GM21825 (cell line): ENCODE measurements around the gene EZR.
A peak's percentile ranks its signal among the peaks of the same experiment; 100 is the strongest.

Source experiments
- ATAC-seq: cut with Tn5 transposase; IDR thresholded peaks from one replicate; pipeline ENCODE4 v1.9.1; 2021; ENCODE audit warnings: mild to moderate bottlenecking, moderate library complexity; ENCODE audit not compliant: unreplicated experiment

Gene EZR

DNA sequence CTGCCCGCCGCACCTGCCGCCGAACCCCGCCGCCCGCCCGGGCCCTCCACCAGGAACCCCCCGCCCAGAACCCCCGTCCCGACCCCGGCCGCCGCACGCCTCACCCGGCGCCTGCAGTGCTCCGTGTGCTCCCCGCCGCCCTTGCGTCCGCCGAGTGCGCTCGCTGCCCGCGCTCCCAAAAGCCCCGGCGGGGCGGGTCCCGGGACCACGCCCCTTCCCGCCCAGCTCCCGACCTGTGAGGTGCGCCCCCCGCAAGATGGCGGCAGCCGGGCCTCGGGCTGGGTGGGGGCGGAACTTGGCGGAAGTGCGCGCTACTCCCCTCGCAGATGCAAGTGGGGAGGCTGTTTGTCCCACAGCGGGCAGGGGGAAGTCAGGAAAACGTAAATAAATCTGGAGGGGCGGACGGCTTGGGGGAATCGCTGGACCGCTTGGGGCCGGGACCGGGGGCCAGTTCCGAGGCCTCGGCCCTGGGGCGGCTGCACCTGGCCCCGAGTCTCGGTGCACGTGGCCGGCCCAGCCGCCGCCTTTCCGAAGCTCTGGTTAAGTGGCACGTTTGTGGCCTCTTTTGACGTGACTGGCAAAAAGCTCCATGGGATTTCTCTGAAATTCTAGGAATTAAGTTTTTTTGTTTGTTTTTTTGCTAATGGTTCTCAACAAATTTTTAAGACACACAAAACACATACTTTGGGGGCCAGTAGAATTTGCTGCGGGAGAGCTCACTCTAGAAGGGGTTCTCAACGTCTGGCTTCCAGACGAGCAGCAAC, at the start of gene EZR:
TSS of gene EZR (minus strand) at position 156 of the 764 bp plus-strand sequence. CDS start 1,275 bp downstream, outside the sequence.
- ATAC-seq, result peak; percentile 48

- ATAC-seq, result no peak
Measured at GRCh38 chr6:158868122-158868480, 48.9 kb upstream of the EZR start.

- ATAC-seq, result no peak
Measured at GRCh38 chr6:158867381-158868121, 48.4 kb upstream of the EZR start.

DNA sequence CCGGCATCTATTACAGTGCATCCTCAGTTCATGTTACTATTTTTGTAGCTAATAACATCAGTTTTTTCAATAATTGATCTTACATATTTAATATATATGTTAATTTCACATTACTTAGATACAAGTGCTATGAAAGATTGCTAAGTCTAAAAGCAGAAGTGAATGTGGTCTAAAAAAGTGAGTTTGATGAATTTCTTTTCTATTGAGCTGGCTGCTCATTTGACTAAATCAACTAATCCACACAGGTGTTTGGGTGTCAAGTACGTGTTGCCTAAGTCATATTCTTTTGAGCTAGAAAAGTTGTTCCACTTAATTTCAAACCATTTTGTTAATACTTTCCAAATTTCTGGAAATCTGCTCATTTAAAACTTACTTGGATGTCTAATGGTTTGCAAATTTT, 46.6 kb upstream of the EZR start:
- ATAC-seq, result no peak

DNA sequence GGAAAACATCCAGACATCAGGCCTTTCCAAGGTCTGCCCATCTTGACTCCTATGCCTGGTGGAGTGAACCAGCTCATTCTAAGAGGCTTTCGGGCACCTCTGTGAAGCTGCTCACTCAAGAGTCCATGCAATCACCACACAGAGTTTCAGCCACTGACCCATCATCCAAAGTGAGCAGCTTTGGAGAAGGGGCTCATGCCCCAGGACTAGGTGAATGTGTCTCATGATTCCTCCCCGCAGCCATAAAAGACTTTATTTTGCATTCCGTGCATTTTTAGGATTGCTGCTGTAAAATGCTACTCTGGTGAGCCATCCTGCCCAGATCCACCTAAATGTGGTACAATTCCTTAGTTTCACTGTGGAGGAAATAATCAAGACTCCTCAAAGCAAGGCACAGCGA, 44.5 kb upstream of the EZR start:
- no peak for ATAC-seq

DNA sequence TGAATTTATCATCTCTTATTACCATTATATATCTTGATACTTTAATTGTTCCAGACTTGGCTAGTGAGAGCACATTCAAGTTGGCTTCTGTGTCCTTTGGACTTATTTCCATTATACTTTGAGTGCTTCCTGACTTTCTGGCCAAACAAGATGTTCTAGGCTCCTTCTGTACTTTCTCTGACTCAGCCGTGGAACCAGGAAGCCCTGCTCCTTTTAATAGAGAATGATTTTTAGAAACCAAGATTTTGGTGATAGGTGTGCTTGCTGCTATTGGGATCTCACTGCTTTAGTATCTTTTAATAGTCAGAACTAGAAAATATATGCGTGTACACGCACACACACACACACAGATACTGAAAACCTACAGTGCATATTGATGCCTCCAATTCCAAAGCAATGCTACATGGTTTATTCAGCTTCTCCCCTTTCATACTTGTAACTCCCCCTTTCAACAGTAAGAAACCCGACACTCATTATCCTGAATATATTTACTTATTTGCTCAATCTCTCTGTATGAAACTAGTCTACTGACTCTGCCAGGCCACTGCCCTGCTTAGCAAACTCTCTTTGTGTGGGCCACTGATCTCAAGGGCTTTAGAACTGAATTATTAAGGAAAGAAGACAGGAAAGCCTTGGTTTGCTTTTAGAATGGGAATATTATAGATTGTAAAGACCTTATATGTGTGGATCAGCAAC, 42.7 kb upstream of the EZR start:
- no peak for ATAC-seq

DNA sequence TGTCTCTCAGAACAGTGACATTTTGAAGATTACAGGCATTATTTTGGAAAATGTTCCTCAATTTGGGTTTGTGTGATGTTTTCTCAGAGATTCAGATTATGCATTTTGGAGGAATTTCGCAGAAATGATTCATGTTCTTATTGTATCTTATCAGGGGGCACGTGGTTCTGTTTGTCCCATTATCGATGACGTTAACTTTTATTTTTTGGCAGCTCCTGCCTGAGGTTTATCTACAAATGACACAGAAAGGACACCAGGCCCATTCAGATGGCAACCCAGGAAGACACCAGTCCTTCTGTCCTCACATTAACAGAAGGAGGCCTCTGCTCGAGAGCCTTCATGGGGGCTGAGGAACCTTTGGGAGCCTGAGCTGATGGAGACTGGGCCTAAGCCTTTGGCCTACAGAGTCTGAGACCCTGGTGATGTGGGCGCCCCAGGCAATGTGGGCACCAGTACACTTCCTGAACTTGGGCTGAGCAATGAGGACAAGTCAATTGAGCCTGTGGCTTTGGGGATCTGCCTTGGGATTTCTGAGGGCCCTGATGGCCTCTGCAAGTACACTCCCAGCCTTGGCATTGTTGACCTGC, 41.2 kb upstream of the EZR start:
- ATAC-seq, result no peak

DNA sequence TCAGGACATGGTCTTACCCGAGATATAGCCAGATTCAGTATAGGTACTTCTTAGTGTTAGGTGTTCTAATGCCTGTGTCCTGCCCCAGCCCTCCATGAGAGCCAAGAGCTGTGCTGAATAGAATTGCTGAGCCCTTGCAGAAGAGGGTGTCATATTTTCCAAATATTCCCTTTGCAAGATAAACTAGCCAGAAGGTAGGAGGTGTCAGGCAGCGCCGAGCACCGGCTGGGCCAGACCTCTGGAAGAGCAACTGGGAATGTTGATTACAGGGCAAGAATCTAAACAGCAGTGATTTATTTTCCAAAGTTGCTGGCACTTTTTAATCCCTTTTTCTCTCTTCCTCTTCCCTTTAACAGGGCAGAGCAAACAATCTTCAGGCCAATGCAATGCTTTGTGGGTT, 37.1 kb upstream of the EZR start:
- no peak for ATAC-seq

DNA sequence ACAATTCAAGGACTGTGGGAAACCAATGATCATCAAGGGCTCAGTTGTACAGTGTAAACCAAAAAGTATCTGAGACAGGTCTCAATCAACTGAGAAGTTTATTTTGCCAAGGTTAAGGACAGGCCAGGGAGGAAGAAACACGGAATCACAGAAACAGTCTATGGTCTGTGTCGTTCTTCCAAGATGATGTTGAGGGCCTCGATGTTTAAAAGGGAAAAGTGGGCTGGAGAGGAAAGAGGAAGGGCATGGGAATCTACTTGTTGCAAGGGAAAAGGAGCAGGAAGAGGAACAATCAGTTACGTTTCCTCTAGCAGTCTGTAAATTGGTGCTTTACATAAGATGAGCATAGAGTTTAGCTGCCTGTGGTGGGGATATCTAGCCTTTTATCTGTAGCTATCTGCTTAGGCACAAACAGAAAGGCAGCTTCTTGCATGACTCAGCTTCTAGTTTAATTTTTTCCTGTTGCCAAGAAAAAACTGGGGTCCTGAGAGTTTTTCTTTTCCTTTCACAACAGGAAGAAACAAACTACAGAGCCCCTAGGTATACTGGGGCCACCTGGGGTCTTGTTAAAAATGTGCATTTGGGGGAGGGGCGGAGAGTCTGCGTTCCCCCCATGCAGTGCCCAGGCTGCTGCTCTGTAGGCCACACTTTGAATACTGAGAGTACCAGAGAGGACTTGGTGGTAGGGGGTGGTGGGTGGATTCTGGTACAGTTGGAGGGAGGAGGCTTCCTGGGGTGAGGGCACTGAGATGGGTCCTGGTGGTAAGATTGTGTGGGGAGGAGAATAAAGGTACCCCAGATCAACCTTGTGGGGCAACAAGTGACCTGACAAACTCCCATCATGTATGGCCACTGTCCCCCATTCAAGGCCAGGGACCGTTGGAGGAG, 35.3 kb upstream of the EZR start:
- no peak for ATAC-seq

GRCh38 chr6:158853880-158854213, 34.7 kb upstream of the EZR start:
- ATAC-seq, result no peak

GRCh38 chr6:158853072-158853879, 34.1 kb upstream of the EZR start:
- ATAC-seq, result peak; percentile 91

DNA sequence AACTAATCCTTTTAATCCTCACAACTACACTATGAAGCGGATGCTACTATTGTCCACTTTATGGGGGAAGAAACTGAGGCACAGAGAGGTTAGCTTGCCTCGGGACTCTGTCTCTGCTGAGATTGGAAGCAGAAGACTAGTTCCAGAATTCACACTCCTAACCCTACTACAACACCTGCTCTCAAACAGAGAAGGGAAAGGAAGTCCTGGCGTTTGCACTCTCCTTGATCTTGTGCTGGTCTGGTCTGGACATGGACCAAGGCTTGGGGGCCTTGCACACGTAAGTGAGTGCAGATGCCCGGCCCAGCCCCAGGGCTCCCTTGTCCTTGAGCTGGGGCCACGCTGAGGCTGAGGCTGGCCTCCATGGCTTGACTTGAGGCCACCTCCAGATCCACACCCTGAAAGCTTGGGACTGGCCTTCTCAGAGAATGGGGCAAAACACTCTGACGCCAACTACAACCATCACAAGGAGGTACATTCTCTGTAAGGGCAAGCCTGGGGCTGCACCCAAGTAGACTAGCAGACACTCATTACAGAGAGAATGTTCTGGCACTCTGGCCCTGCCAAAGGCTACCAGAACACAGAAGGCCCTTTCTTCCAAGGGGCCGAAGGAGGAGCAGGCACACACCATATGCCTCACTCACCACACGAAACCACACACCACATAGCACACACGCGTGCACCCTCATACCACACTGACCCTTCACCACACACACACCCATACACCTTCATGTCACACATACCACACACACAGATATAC, 33.3 kb upstream of the EZR start:
- no peak for ATAC-seq

DNA sequence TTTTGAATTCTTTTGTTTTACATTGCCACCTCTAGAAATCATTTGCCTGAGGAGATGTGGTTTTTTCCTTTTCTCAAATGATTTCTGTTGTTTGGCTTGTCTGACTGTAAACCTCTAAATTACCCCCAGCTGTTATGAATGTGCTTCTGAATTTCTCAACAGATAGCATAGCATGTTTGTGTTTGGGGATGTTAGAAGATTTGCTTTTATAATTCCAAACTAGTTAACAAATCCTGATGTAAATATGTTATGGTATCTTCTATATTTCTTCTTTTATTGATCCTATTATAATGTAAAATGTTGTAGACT, 31.6 kb upstream of the EZR start:
- ATAC-seq, result no peak

DNA sequence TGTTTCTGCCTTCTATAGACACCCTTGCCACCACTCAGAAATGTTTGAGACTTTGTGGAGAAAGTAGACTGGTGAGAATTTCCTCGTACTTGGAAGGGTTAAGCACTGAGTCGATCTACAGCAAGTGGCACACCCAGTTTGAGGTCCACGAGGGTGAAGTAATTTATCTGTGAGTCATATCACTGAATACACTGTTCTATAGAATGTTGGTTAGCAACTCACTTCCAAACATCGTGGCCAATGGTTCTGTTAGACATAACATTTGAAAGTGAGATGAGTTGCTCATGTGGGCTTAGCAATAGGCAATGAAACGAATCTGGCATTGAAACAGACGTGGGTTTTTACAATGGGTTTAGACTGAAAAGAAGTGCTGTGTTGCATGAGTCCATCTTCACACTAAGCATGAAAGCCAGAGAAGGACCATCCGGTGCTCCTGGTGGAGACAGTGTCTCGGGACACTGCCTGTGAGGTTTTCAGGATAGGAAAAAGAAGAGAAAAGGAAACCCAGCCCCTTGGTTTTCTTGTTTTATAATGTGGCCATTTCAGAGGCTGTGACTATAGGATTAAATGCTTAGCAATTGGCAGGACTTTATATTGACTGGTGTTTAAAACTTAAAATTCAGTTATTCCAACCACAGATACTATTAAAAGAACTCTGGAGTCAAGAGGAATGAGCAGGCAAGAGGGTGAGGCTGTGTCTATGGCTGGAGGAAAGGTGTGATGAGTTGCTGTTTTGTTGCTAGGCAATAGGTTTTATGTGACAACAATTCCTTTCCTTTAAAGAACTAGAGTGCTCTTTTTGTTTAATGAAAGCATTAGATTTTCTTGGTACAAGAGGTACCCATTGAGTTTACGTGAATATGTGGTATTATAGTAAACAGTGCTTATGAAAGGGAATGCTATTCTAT, 31.0 kb upstream of the EZR start:
- ATAC-seq, result no peak

GRCh38 chr6:158848490-158848895, 29.3 kb upstream of the EZR start:
- ATAC-seq, result no peak

GRCh38 chr6:158847786-158848185, 28.6 kb upstream of the EZR start:
- ATAC-seq, result no peak

- no peak for ATAC-seq
Measured at GRCh38 chr6:158847012-158847529, 27.9 kb upstream of the EZR start.
